ENCODE data around the gene AUNIP. TPM values are rescaled to one million over a fixed set of nuclear protein-coding genes. Genes with fewer than 3 reads are reported as not detected.
A peak's percentile ranks its signal among the peaks of the same experiment; 100 is the strongest.

Gene AUNIP
- total RNA-seq, 1 donor, result 3.5 TPM

DNA sequence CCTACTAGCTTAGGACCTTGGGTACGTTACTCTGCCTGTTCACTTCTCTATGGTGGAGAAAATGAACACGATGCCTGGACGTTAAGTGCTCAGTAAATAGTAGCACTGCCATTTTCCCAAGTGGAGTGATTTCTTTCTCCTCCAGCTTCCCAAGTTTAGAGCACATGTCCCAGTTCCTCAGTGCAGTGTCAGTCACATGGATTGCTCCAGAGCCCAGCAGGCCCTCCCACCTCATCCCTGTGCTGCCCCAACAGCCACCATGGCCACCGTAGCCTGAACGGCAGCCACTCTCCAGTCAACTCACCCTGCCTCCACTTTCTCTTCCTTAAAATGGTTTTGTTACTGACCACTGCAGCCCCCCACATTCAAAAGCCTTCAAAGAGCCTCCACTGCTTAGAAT is 38.5 kb upstream of the AUNIP start:
- no peak for DNase-seq (ENCODE audit: low read depth)
- no peak for TF ChIP-seq CTCF (IDR thresholded peaks at IDR 0.05; ENCODE audit: insufficient read depth, low read depth, low read length)
- H3K4me3 ChIP-seq (ENCODE audit: low read depth, low read length), result no peak overlapping the region

- H3K4me3 ChIP-seq (ENCODE audit: low read depth, low read length), result no peak overlapping the region
- TF ChIP-seq CTCF (IDR thresholded peaks at IDR 0.05; ENCODE audit: insufficient read depth, low read depth, low read length), result no peak
- DNase-seq (ENCODE audit: low read depth), result no peak
Measured at GRCh38 chr1:25896266-25896665, 37.0 kb upstream of the AUNIP start.

DNA sequence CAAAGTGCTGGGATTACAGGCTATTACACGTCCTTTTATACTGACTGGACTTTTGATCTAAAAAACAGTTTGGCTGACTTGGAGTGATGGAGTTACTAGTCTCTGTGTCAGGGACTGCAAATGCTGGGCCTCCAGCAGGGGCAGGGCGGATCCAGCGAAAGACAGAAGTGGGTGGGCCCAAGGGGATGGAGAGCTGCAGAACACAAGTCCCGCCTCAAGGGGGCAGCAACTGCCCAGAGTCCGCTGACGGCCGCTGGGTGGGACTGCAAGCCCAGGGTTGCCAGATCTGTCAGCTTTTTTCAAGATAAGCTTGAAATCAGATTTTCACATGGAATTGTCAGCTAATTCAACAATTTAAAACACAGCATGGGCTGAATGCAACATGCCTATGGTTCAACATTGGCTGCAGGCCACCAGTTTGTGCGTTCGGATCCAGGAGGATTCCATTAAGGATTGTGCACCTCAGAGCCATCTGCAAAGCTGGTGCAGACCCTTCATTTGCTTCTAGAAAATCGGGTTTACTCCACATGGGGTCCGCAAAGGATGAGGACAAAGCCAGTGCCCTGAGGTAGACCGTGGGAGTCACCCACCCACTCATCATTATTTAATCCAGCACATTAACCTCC is 36.2 kb upstream of the AUNIP start:
- DNase-seq (ENCODE audit: low read depth), result peak; percentile 92
- H3K4me3 ChIP-seq (ENCODE audit: low read depth, low read length), result no peak overlapping the region
- TF ChIP-seq CTCF (IDR thresholded peaks at IDR 0.05; ENCODE audit: insufficient read depth, low read depth, low read length), result peak; percentile 98

- H3K4me3 ChIP-seq (ENCODE audit: low read depth, low read length), result no peak overlapping the region
- peak; percentile 70 for DNase-seq (ENCODE audit: low read depth)
- TF ChIP-seq CTCF (IDR thresholded peaks at IDR 0.05; ENCODE audit: insufficient read depth, low read depth, low read length), result no peak
Measured at GRCh38 chr1:25893116-25893515, 33.9 kb upstream of the AUNIP start.

DNA sequence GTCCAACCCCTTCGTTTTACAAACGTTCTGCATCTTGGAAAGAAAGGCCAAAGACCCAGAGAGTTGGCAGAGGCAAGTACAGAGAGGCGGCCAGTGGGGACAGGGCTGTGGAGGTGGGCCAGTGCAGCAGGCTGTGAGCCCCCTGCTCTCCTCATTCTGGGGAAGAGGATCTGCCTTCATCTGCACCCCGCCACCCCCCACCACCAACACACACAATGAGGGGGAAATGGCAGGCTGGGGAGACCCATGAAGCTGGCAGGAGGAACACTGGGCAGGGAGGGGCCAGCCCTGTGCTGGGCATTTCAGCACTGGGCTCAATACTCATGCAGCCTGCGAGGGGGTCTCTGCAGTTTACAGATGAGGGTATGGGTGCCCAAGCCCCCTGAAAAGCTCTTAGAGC is 32.3 kb upstream of the AUNIP start:
- no peak for DNase-seq (ENCODE audit: low read depth)
- H3K4me3 ChIP-seq (ENCODE audit: low read depth, low read length), result no peak overlapping the region
- no peak for TF ChIP-seq CTCF (IDR thresholded peaks at IDR 0.05; ENCODE audit: insufficient read depth, low read depth, low read length)

DNA sequence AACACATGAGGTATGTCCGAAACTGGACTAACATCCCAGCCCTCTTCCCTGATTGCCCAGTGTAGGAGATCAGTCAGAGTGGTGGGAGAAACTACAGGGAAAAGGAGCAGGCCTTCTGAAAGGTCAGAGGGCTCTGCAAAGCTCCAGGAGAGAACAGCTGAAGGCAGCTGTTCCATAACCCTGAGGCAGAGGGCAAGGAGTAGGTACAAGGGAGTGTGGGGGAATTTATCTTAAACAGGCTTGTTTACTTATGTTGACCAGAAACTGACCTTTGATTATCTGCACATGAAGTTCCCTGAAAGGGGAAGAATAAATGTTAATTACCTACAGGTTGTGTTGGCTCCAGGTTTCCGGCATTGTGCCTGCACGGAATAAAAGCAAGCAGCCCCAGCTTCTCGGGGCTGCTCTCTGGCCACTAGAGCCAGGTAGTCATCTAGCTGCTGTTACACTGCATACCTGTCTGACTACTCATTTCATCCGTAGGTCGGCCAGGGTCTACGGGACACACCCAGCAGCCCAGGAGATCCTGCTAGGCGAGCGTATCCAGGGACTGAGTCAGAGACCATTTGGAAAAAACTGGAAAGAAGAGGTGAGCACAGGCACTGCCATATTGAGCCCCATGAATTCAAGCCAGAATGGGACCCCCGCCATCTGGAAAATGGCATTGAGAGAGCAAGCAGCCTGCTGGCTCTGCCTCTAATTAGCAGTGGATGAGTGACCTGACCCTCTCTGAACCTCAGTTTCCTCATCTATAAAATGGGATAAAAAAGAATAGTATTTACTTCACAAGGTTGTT is 31.2 kb upstream of the AUNIP start:
- H3K4me3 ChIP-seq (ENCODE audit: low read depth, low read length), result no peak overlapping the region
- TF ChIP-seq CTCF (IDR thresholded peaks at IDR 0.05; ENCODE audit: insufficient read depth, low read depth, low read length), result no peak
- DNase-seq (ENCODE audit: low read depth), result peak; percentile 82
